ENCODE data around the gene TNKS1BP1.

- TF ChIP-seq CTCF (IDR thresholded peaks at IDR 0.05 in 4 of 5, conservative IDR thresholded peaks at IDR 0.05 in 1 of 5) (no peak), POLR2A (IDR thresholded peaks at IDR 0.05) (no peak)
These were observed 33.1 kb upstream of the TNKS1BP1 start for GRCh38 chr11:57357856-57358255.

All from gastrocnemius medialis (tissue), 4 donors.